Measurements from ENCODE around the gene IL1RAPL1.

DNA sequence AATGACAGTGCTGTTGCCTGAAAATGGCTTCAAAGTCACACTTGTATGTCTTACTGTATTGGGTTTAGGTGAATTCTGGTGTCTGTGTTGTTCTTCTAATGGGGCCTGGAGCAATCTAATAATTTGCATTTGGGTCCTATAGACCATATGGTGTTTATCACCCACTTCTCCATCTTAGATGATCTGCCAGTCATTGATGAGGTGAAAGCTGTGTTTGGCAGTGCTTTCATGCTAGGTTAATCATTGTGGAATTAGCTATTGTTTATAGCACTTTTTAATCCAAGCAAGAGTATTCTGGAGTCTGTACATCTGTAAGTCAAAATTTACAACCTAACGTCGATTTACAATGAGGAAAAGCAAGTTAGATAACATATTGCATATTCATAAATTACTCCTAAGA is 1055.9 kb downstream of the IL1RAPL1 start:
- TF ChIP-seq, protein P1, sequence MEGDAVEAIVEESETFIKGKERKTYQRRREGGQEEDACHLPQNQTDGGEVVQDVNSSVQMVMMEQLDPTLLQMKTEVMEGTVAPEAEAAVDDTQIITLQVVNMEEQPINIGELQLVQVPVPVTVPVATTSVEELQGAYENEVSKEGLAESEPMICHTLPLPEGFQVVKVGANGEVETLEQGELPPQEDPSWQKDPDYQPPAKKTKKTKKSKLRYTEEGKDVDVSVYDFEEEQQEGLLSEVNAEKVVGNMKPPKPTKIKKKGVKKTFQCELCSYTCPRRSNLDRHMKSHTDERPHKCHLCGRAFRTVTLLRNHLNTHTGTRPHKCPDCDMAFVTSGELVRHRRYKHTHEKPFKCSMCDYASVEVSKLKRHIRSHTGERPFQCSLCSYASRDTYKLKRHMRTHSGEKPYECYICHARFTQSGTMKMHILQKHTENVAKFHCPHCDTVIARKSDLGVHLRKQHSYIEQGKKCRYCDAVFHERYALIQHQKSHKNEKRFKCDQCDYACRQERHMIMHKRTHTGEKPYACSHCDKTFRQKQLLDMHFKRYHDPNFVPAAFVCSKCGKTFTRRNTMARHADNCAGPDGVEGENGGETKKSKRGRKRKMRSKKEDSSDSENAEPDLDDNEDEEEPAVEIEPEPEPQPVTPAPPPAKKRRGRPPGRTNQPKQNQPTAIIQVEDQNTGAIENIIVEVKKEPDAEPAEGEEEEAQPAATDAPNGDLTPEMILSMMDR (conservative IDR thresholded peaks at IDR 0.05; ENCODE audit: low read depth in 2 of 2): no peak
- TF ChIP-seq JUNB (IDR thresholded peaks at IDR 0.05; ENCODE audit: unreplicated experiment) (no peak), EZH2phosphoT487 (IDR thresholded peaks at IDR 0.05; ENCODE audit: unreplicated experiment) (no peak), POLR2AphosphoS5 (IDR thresholded peaks at IDR 0.05; ENCODE audit: low read depth) (no peak), EZH2 (IDR thresholded peaks at IDR 0.05; ENCODE audit: low read depth, unreplicated experiment) (no peak), NANOG (IDR thresholded peaks at IDR 0.05; ENCODE audit: borderline replicate concordance) (no peak)

Measured in GM23338 (cell line).